ENCODE data around the gene RAB20. TPM values are rescaled to one million over a fixed set of nuclear protein-coding genes. Genes with fewer than 3 reads are reported as not detected.
"Not testable (repeated sequence)": the region's sequence is repeated elsewhere in the genome, so short reads cannot be mapped to it uniquely, and the experiment has no call there.

The RAB20 gene
- total RNA-seq, 1 donor from 2014 or later, result 0.29 TPM

GRCh38 chr13:110575322-110576069, 14.0 kb upstream of the RAB20 start:
- DNase-seq (ENCODE audit: low read depth), result peak; percentile 44

- no peak for DNase-seq (ENCODE audit: low read depth)
Measured at GRCh38 chr13:110574161-110574560, 12.6 kb upstream of the RAB20 start.

- DNase-seq (ENCODE audit: low read depth), result no peak
Measured at GRCh38 chr13:110572778-110573118, 11.2 kb upstream of the RAB20 start.

- DNase-seq (ENCODE audit: low read depth), result no peak
Measured at GRCh38 chr13:110571896-110572777, 10.6 kb upstream of the RAB20 start.

- no peak for DNase-seq (ENCODE audit: low read depth)
Measured at GRCh38 chr13:110570886-110571285, 9.4 kb upstream of the RAB20 start.

- not testable (repeated sequence) for DNase-seq (ENCODE audit: low read depth)
Measured at GRCh38 chr13:110569962-110570361, 8.4 kb upstream of the RAB20 start.

GRCh38 chr13:110568612-110569011, 7.1 kb upstream of the RAB20 start:
- no peak for DNase-seq (ENCODE audit: low read depth)

GRCh38 chr13:110566171-110566570, 4.6 kb upstream of the RAB20 start:
- no peak for DNase-seq (ENCODE audit: low read depth)

- no peak for DNase-seq (ENCODE audit: low read depth)
Measured at GRCh38 chr13:110565296-110565695, 3.8 kb upstream of the RAB20 start.

GRCh38 chr13:110564472-110564985, 3.0 kb upstream of the RAB20 start:
- DNase-seq (ENCODE audit: low read depth), result no peak

- no peak for DNase-seq (ENCODE audit: low read depth)
Measured at GRCh38 chr13:110563463-110563774, 1.9 kb upstream of the RAB20 start.

- no peak for DNase-seq (ENCODE audit: low read depth)
Measured at GRCh38 chr13:110562696-110563462, 1.4 kb upstream of the RAB20 start.

GRCh38 chr13:110562036-110562597, 595 bp upstream of the RAB20 start:
- DNase-seq (ENCODE audit: low read depth), result peak; percentile 37

- DNase-seq (ENCODE audit: low read depth), result peak; percentile 24
Measured at GRCh38 chr13:110560601-110561343, 750 bp downstream of the RAB20 start.

GRCh38 chr13:110559986-110560385, 1.5 kb downstream of the RAB20 start:
- no peak for DNase-seq (ENCODE audit: low read depth)

- no peak for DNase-seq (ENCODE audit: low read depth)
Measured at GRCh38 chr13:110559429-110559943, 2.0 kb downstream of the RAB20 start.

GRCh38 chr13:110557610-110558305, 3.8 kb downstream of the RAB20 start:
- no peak for DNase-seq (ENCODE audit: low read depth)

- no peak for DNase-seq (ENCODE audit: low read depth)
Measured at GRCh38 chr13:110557082-110557481, 4.4 kb downstream of the RAB20 start.

GRCh38 chr13:110556224-110556606, 5.3 kb downstream of the RAB20 start:
- no peak for DNase-seq (ENCODE audit: low read depth)
